Mesothelial cell of epicardium (in vitro differentiated cells): ENCODE data around the gene PCSK4. TPM values are rescaled to one million over a fixed set of nuclear protein-coding genes. Genes with fewer than 3 reads are reported as not detected.

Source experiments
- DNase-seq, 2 experiments: peaks; one replicate each; pipeline ENCODE4 v3.0.0; 2021; ENCODE audit warnings: low spot score in 2 of 2; ENCODE audit not compliant: unreplicated experiment in 2 of 2
- H3K27ac Mint-ChIP-seq: 2 replicates; pipeline ENCODE4 v1.8.0; 2021; ENCODE audit warnings: mixed read lengths
- H3K27me3 Mint-ChIP-seq: 2 replicates; pipeline ENCODE4 v1.8.0; 2021; ENCODE audit warnings: low read depth, mixed read lengths
- H3K36me3 Mint-ChIP-seq: 2 replicates; pipeline ENCODE4 v1.8.0; 2021; ENCODE audit warnings: mixed read lengths
- H3K4me1 Mint-ChIP-seq: 2 replicates; pipeline ENCODE4 v1.8.0; 2021; ENCODE audit warnings: mixed read lengths
- H3K4me3 Mint-ChIP-seq: 2 replicates; pipeline ENCODE4 v1.8.0; 2021; ENCODE audit warnings: mild to moderate bottlenecking, moderate library complexity, mixed read lengths
- H3K9me3 Mint-ChIP-seq: 2 replicates; pipeline ENCODE4 v1.8.0; 2021; ENCODE audit warnings: mixed read lengths
- total RNA-seq: library from RNA; stranded (reverse); gene quantifications from 3 replicates; pipeline ENCODE4 v1.2.1, GENCODE V29; 2021
- TF ChIP-seq, protein P1 (sequence below): fragments of 200-600 bp; sonication (generic); IDR thresholded peaks from one replicate; pipeline ENCODE4 v1.5.0; 2021; ENCODE audit warnings: antibody characterized with exemption; ENCODE audit not compliant: unreplicated experiment

The PCSK4 gene
- total RNA-seq, 1 donor from 2014 or later: 22.6 TPM

DNA sequence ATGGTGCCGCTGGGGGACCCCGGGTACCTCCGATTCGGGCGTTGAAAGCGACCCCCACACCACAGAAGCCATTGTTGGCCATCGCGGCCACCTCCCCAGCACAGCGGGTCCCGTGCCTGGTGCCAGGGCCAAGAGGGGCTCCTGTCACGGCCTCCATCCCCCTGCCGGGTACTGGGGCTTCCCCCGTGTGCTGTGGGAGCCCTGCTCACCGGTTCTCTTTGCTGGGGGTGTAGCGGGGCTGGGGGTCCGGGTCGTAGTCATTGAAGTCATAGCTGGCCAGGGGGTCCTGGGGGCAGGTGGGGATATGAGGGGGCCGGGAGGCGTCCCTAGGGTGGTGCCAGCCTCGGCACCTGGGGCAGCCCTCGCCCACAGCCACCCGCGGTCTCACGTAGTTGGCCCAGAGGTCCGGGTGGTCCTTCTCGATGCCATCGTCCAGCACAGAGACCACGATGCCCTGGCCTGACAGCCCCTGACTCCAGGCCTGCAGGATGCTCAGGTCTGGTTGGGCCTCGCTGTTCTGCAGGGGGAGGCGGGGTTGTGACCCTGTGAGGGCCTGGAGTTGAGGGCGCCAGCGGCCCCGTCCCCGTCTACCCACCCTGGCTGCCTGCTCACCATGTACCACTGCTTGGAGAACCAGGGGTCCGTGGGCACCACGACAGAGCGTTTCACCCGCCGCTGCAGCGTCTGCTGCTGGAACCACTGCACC lies 2.4 kb downstream of the PCSK4 start:
- TF ChIP-seq, protein P1, sequence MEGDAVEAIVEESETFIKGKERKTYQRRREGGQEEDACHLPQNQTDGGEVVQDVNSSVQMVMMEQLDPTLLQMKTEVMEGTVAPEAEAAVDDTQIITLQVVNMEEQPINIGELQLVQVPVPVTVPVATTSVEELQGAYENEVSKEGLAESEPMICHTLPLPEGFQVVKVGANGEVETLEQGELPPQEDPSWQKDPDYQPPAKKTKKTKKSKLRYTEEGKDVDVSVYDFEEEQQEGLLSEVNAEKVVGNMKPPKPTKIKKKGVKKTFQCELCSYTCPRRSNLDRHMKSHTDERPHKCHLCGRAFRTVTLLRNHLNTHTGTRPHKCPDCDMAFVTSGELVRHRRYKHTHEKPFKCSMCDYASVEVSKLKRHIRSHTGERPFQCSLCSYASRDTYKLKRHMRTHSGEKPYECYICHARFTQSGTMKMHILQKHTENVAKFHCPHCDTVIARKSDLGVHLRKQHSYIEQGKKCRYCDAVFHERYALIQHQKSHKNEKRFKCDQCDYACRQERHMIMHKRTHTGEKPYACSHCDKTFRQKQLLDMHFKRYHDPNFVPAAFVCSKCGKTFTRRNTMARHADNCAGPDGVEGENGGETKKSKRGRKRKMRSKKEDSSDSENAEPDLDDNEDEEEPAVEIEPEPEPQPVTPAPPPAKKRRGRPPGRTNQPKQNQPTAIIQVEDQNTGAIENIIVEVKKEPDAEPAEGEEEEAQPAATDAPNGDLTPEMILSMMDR: no peak
- H3K4me1 Mint-ChIP-seq: peaks cover 11% of the 10 kb centered on the region
- DNase-seq: no peak
- no peak overlapping the region for H3K27ac Mint-ChIP-seq
- H3K36me3 Mint-ChIP-seq: peaks cover 2% of the 10 kb centered on the region
- H3K27me3 Mint-ChIP-seq: peaks cover 13% of the 10 kb centered on the region
- no peaks in the 10 kb centered on the region for H3K9me3 Mint-ChIP-seq
- H3K4me3 Mint-ChIP-seq: no peak overlapping the region

DNA sequence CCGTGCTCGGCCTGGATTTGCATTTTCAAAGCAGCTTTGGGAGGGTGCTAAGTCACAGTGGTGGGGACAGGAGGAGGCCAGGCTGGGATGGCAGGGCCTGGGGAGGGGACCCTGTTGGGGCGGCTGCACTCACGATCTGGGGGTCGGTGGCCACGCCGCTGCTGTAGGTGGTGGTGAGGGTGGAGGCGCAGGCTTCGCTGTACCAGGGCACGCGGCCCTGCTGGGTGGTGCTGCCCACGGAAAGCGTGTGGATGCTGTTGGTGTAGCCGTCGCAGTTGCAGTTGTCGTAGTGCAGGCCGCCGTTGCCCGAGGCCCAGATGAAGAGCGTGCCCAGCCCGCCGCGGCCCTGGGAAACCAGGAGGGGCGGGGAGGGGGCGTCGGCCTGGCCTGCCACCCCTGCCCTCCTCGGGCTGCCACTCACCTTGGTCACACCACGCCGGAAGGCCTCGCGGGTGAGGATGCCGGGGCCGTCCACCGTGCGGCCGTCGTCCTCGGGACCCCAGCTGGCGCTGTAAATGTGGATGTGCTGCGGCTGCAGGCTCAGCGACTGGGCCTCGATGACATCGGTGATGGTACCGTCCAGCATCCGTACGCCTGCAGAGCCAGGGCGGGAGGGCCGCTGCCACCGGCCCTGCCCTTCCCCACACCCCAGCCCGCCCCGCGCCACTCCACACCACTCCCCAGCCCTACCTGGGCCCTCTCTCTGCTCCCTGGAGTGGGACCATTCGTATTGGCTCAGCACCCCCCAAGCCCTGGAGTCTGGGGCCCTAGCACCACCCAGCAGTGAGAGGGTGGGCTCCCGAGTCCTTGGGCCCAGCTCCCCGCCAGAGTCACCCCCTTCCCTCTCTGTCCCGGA lies 3.2 kb downstream of the PCSK4 start:
- H3K36me3 Mint-ChIP-seq: peaks cover 2% of the 10 kb centered on the region
- no peak overlapping the region for H3K4me3 Mint-ChIP-seq
- no peaks in the 10 kb centered on the region for H3K9me3 Mint-ChIP-seq
- TF ChIP-seq, protein P1: no peak
- H3K27me3 Mint-ChIP-seq: peaks cover 5% of the 10 kb centered on the region
- no peak overlapping the region for H3K27ac Mint-ChIP-seq
- peaks cover 10% of the 10 kb centered on the region for H3K4me1 Mint-ChIP-seq
- DNase-seq: no peak

DNA sequence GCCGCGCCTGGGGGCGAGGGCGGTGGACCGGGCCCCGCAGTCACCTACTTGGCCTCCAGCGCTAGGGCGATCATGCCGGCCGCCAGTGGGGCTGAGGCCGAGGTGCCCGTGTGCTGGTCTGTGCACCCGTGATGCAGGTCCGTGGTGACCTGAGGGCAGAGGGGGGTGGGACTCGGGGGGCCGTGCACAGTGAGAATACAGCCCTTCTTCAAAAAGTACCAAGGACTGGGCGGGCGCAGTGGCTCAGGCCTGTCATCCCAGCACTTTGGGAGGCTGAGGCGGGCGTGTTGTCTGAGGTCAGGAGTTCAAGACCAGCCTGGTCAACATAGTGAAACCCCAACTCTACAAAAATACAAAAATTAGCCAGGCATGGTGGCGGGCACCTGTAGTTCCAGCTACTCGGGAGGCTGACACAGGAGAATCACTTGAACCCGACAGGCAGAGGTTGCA lies 6.1 kb downstream of the PCSK4 start:
- Mint-ChIP-seq H3K4me1 (peaks cover 3% of the 10 kb centered on the region), H3K4me3 (no peak overlapping the region), H3K9me3 (no peaks in the 10 kb centered on the region), H3K27ac (no peak overlapping the region), H3K36me3 (peaks cover 2% of the 10 kb centered on the region), H3K27me3 (no peaks in the 10 kb centered on the region)
- no peak for DNase-seq
- TF ChIP-seq, protein P1: no peak

DNA sequence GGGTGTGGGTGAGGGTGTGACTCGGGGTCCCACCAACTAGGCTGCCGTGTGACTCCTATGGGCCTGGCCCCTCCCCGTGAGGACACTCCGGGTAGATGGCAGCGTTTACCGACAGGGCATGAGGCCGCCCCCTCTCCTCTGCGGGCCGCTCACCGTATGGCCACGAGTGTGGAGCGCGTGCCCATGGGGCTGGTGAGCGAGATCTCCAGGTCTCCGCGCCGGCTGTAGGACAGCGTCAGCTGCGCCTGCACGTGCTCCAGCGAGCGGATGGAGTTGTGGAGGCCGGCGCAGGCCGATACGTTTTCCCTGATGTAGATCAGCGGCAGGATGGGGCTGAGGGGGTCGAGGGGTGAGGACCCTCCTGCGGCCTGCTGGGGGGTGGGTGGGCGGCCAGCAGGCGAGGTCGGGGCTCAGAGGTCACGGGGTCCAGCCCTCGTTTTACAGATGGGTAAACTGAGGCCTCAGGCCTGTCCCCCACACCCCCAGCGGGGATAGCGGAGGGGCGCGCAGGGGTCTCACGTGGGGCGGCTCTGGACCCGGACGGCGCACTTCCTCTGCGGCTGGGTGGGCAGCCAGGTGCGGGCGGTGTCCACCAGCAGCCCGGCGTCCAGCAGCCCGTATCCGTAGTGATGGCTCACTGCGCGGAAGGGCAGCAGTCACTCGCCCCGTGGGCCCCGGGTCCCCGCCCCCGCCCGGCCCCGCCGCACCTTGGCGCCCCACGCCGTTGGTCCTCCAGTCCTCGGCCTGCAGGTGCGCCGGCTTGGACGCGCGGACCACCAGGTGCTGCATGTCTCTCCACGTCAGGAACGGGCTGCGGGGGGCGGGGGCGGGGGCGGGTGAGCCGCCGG lies 6.8 kb downstream of the PCSK4 start:
- no peak overlapping the region for H3K4me3 Mint-ChIP-seq
- no peak for DNase-seq
- no peaks in the 10 kb centered on the region for H3K27me3 Mint-ChIP-seq
- H3K9me3 Mint-ChIP-seq: no peaks in the 10 kb centered on the region
- H3K36me3 Mint-ChIP-seq: peaks cover 2% of the 10 kb centered on the region
- H3K4me1 Mint-ChIP-seq: peaks cover 4% of the 10 kb centered on the region
- no peak overlapping the region for H3K27ac Mint-ChIP-seq
- TF ChIP-seq, protein P1: no peak

DNA sequence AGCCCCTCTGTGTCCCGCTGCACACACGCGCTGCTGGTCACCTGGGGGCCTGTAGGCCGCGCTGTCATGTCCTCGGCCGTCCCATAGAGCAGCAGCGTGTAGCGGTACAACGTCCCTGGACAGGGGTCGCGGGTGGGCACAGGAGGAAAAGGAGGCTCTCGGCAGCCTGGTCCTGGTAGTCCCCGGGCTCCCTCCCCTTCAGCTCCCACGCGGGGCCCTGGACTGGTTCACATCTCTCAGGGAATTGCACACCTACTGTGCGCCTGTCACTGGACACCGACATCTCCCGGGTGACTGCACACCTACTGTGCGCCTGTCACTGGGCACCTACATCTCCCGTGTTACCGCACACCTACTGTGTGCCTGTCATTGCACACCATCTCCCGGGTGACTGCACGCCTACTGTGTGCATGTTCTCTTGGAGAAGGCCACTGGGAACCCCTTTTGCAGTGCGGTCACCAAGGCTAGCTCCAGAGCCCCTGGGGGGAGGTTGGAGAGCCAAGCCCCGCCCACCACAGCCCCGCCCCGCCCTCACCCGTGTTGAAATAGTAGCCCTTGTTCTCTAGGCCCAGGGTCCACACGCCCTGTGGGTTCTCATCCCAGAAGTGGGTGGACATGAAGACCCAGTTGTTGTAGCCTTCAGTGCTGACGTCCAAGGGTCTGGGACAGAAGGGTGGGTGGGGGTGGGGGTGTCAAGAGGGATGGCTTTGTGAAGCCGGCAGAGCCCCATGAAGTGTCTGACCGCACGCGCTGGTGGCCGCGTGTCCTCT lies 7.6 kb downstream of the PCSK4 start:
- Mint-ChIP-seq H3K27ac (no peak overlapping the region), H3K36me3 (peaks cover 2% of the 10 kb centered on the region), H3K27me3 (no peaks in the 10 kb centered on the region), H3K4me1 (peaks cover 4% of the 10 kb centered on the region), H3K9me3 (no peaks in the 10 kb centered on the region), H3K4me3 (no peak overlapping the region)
- no peak for DNase-seq
- TF ChIP-seq, protein P1: no peak
